Endometrium (tissue), 2 donors: ENCODE data around the gene KCNJ15.

Experiments used
- FAIRE-seq: peaks from 2 replicates; lab custom pipeline; 2012; peaks lifted over from hg19 to GRCh38; lab: Jason Lieb, UNC
- donor health status: control.
- donor health status: control.

KCNJ15 gene

GRCh38 chr21:38327984-38328383 is 71.2 kb downstream of the KCNJ15 start:
- no peak for FAIRE-seq

- no peak for FAIRE-seq
These were observed 72.4 kb downstream of the KCNJ15 start for GRCh38 chr21:38329162-38329561.

GRCh38 chr21:38330666-38331065 is 73.9 kb downstream of the KCNJ15 start:
- FAIRE-seq = no peak

- FAIRE-seq = no peak
These were observed 76.8 kb downstream of the KCNJ15 start for GRCh38 chr21:38333301-38334272.

GRCh38 chr21:38334866-38335265 is 78.1 kb downstream of the KCNJ15 start:
- no peak for FAIRE-seq

DNA sequence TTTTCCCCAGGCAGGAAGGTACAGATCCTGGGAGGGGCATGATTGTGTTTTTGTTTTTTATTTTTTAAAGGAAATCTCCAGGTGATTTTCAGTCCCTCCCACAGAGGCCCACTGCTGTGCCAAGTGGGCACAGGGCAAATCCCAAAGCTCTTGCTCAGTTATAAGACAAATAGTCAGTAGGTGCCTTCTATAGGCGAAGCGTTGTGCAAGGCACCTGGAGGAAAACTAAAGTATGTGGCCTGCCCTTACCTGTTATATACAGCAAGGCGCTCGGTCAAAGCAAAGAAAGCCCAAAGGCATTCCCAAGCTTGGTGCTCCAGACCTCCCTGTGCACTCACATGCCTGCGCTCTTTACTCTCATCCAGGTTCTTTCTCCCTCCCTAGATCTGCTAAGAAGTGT is 81.0 kb downstream of the KCNJ15 start:
- no peak for FAIRE-seq

DNA sequence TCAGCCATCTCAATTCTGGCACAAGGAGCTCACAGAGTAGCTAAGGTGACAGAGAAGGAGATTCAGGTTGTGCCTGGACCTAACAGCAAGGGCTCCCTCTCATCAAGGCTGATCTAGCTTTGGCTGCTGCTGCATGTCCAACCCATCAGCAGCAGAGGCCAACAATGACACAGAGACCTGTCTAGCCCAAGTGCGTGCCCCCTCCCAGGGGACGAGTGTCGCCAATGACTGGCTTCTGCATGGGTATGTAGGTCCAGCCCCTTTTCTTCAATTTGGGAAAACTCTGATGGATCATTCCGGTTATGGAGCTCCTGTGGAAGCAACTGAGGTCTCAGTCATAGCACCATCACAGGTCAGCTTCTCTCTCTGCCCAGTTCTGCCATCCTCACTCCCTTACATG is 83.3 kb downstream of the KCNJ15 start:
- no peak for FAIRE-seq

- FAIRE-seq = no peak
These were observed 84.8 kb downstream of the KCNJ15 start for GRCh38 chr21:38341546-38342012.

- no peak for FAIRE-seq
These were observed 85.9 kb downstream of the KCNJ15 start for GRCh38 chr21:38342739-38343138.

DNA sequence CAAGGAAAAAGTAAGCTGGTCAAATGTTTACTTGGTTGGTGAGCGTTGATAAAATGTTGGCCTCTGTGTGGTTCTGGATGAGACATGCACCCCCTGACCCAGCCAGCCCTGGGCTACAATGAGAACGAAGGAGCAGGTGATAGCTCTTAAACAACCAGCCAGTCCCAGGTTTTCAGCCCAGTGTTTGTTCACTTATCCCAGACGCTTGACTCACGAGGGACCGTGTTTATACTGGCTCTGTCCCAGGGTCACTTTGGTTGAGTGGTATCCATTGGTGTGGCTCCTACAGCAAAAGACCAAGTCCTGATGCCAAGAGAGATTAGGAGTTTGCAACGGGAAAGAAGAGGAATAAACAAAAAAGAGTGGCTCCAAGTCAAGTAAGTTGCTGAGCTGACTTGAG is 86.9 kb downstream of the KCNJ15 start:
- no peak for FAIRE-seq

- FAIRE-seq = no peak
These were observed 89.5 kb downstream of the KCNJ15 start for GRCh38 chr21:38346286-38346685.

DNA sequence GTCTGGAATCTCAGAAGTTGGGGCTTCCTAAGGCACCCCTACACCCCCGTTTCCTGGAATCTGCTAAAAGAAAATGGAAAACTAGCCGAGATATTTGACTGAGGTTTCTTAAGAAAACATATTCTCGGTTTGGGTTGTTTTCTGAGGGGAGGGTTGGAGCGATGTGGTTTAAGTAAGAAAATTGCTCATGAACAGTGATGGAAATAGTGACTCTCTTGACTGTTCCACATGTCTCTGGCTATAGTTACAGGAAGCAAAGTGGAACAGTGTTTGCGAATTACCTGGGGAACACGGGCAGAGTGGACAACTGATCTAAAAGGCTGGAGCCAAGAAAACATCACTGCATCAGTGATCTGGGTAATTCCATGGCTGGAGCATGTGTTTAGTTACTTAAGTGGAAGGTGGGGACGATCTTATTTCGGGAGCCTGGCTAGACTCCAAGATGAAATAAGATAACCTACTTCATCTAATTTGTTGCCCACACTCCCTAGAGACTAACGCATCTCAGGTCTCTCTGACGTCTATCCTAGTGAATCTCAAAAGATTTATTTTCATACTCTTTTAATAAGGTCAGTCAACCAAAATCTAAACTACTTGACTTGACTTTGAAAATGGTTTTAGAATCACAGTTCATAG is 92.4 kb downstream of the KCNJ15 start:
- no peak for FAIRE-seq

DNA sequence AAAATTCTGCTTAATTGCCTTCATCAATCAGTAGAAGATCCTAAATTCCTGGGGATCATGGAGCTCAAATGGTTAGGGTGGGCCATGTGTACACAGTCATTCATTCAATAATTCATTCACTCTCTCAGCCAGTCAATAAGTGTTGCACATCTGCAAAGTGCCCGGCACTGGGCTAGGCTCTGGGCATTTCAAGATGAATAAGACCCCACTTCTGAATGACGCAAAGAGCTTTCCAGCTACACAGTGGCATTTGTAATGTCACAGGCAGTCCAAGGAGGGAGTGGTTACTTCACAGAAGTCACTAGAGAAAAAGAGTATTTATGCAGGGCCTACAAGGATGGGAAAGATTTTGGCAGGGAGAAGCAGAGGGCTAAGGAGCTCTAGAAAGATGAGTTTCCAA is 93.2 kb downstream of the KCNJ15 start:
- FAIRE-seq = no peak

DNA sequence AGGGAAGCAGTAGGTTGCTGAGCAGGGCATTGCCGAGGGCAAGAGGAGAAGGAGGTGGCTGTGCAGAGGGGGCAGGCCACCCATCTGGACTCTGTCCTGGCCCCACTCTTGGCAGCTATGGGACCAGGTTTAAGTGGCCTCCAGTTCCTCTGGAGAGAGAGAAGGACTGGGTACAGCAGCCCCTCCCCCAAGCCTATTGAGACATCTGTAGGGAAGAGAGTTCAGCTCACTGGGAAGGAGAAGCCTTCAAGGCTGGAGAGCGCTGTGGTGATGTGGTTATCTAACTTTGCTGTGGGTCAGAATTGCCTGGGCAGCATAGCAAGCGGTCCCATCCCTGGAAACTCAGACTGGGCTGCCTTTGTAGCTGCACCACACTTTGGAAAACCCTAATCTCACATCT is 93.9 kb downstream of the KCNJ15 start:
- FAIRE-seq = no peak

- no peak for FAIRE-seq
These were observed 94.6 kb downstream of the KCNJ15 start for GRCh38 chr21:38351176-38351959.

GRCh38 chr21:38351961-38352521 is 95.2 kb downstream of the KCNJ15 start:
- no peak for FAIRE-seq

GRCh38 chr21:38352536-38353219 is 95.9 kb downstream of the KCNJ15 start:
- no peak for FAIRE-seq

DNA sequence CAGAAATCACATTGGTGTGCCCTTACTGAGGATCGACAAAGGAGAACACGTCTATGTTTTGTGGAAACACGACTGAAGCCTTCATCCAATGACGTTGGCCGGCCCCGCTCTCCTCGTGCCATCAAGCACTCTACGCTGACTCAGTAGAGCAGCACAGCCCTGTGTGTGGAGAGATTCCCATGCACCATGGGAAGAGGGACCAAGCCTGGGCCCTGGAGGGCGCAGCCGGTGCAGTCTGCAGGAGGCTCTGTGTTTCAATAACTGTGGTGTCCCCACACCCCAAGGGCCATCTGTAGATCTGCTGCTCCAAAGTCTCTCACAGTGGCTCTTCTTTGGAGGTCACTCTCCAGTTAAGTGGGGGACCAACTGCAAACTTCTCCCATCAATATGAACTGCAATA is 97.4 kb downstream of the KCNJ15 start:
- FAIRE-seq = no peak

GRCh38 chr21:38354746-38355145 is 98.0 kb downstream of the KCNJ15 start:
- FAIRE-seq = no peak

GRCh38 chr21:38355353-38355752 is 98.6 kb downstream of the KCNJ15 start:
- FAIRE-seq = no peak

- no peak for FAIRE-seq
These were observed 99.4 kb downstream of the KCNJ15 start for GRCh38 chr21:38355992-38356781.
